ENCODE results near the gene OR5T2. TPM values are rescaled to one million over a fixed set of nuclear protein-coding genes. Genes with fewer than 3 reads are reported as not detected.

Gene OR5T2
- polyA plus RNA-seq, 3 donors, result not detected

- no peak for TF ChIP-seq CTCF (IDR thresholded peaks at IDR 0.05)
- Histone ChIP-seq H3K27me3 (ENCODE audit: control insufficient read depth in 2 of 2, insufficient read depth in 2 of 2, low read length in 2 of 2) (no peaks in the 10 kb centered on the region), H2AFZ (ENCODE audit: insufficient read depth, low read depth, low read length, poor library complexity, severe bottlenecking) (no peak overlapping the region), H4K20me1 (ENCODE audit: insufficient read depth, low read length) (no peaks in the 10 kb centered on the region), H3K36me3 (replicated peaks in 1 of 2; ENCODE audit: control insufficient read depth in 1 of 2, insufficient read depth in 2 of 2, low read length in 2 of 2) (no peaks in the 10 kb centered on the region), H3K4me3 (replicated peaks in 1 of 3; ENCODE audit: low read depth in 2 of 3, low read length in 3 of 3) (no peak overlapping the region), H3K27ac (ENCODE audit: low read depth in 1 of 2, low read length in 2 of 2) (no peak overlapping the region), H3K4me2 (replicated peaks; ENCODE audit: extremely low read depth, low read length, poor library complexity, severe bottlenecking) (no peak overlapping the region), H3K9me3 (replicated peaks in 1 of 2; ENCODE audit: control insufficient read depth in 1 of 2, insufficient read depth in 1 of 2, low read length in 2 of 2) (peaks cover 13 to 22% of the 10 kb centered on the region in 2 donors), H3K4me1 (ENCODE audit: control insufficient read depth in 1 of 2, insufficient read depth in 2 of 2, low read length in 2 of 2) (no peaks in the 10 kb centered on the region), H3K9ac (ENCODE audit: insufficient read depth, low read length, poor library complexity, severe bottlenecking) (no peak overlapping the region), H3K79me2 (ENCODE audit: insufficient read depth, low read length) (no peaks in the 10 kb centered on the region)
- WGBS (ENCODE audit: insufficient coverage), result no CpG with 5 or more reads among the region's 2 CpGs
- intact Hi-C loops (cut with micrococcal nuclease), result no loop called here
- peaks cover 4 to 25% (median 12%) of the 10 kb centered on the region in 7 donors for H3K9me3 Mint-ChIP-seq
- peaks cover 0 to 2% (median 0%) of the 10 kb centered on the region in 3 donors for H3K27me3 Mint-ChIP-seq (ENCODE audit: low read depth in 3 of 3)
- H3K4me3 Mint-ChIP-seq, result no peak overlapping the region
- DNase-seq, result no peak
- H3K4me1 Mint-ChIP-seq, result no peaks in the 10 kb centered on the region
- no peak overlapping the region for H3K27ac Mint-ChIP-seq
- no peaks in the 10 kb centered on the region for H3K36me3 Mint-ChIP-seq
Measured at GRCh38 chr11:56214537-56214936, 19.5 kb downstream of the OR5T2 start.

GRCh38 chr11:56207790-56208189 lies 26.3 kb downstream of the OR5T2 start:
- H3K27ac ChIP-seq (ENCODE audit: low read depth in 1 of 2, low read length in 2 of 2), result no peak overlapping the region
- H3K36me3 ChIP-seq (replicated peaks in 1 of 2; ENCODE audit: control insufficient read depth in 1 of 2, insufficient read depth in 2 of 2, low read length in 2 of 2), result no peaks in the 10 kb centered on the region
- H3K9ac ChIP-seq (ENCODE audit: insufficient read depth, low read length, poor library complexity, severe bottlenecking), result no peak overlapping the region
- no peak overlapping the region for H3K4me3 ChIP-seq (replicated peaks in 1 of 3; ENCODE audit: low read depth in 2 of 3, low read length in 3 of 3)
- no peaks in the 10 kb centered on the region for H3K27me3 ChIP-seq (ENCODE audit: control insufficient read depth in 2 of 2, insufficient read depth in 2 of 2, low read length in 2 of 2)
- Mint-ChIP-seq H3K27ac (no peak overlapping the region), H3K4me3 (no peak overlapping the region), H3K4me1 (no peaks in the 10 kb centered on the region), H3K27me3 (ENCODE audit: low read depth in 3 of 3) (peaks cover 0 to 2% (median 0%) of the 10 kb centered on the region in 3 donors), H3K9me3 (peaks cover 0 to 15% (median 6%) of the 10 kb centered on the region in 7 donors), H3K36me3 (no peaks in the 10 kb centered on the region)
- H3K4me2 ChIP-seq (replicated peaks; ENCODE audit: extremely low read depth, low read length, poor library complexity, severe bottlenecking), result no peak overlapping the region
- no peaks in the 10 kb centered on the region for H4K20me1 ChIP-seq (ENCODE audit: insufficient read depth, low read length)
- H3K4me1 ChIP-seq (ENCODE audit: control insufficient read depth in 1 of 2, insufficient read depth in 2 of 2, low read length in 2 of 2), result no peaks in the 10 kb centered on the region
- no peak for TF ChIP-seq CTCF (IDR thresholded peaks at IDR 0.05)
- DNase-seq, result no peak
- no peaks in the 10 kb centered on the region for H3K79me2 ChIP-seq (ENCODE audit: insufficient read depth, low read length)
- H3K9me3 ChIP-seq (replicated peaks in 1 of 2; ENCODE audit: control insufficient read depth in 1 of 2, insufficient read depth in 1 of 2, low read length in 2 of 2), result peaks cover 14 to 16% of the 10 kb centered on the region in 2 donors
- intact Hi-C loops (cut with micrococcal nuclease), result no loop called here
- no CpG with 5 or more reads among the region's 1 CpG for WGBS (ENCODE audit: insufficient coverage)
- no peak overlapping the region for H2AFZ ChIP-seq (ENCODE audit: insufficient read depth, low read depth, low read length, poor library complexity, severe bottlenecking)

All from CD14-positive monocyte (primary cell).